HEK293 (cell line): Measurements from ENCODE around the gene CATSPER3.
A peak's percentile ranks its signal among the peaks of the same experiment; 100 is the strongest.

Experiments
- CTCF ChIA-PET: fragments of 350-600 bp; formaldehyde crosslinking; extraction: SDS; loops from one replicate; lab custom pipeline; 2021; ENCODE audit warnings: antibody characterized with exemption; lab: Yijun Ruan, JAX
- POLR2A ChIA-PET: fragments of 300-600 bp; formaldehyde crosslinking; extraction: SDS; loops from one replicate; lab custom pipeline; 2020; ENCODE audit warnings: antibody characterized with exemption, inconsistent platforms; lab: Yijun Ruan, JAX
- H3K27ac ChIP-seq: fragments of 200-500 bp; sonication (Bioruptor generic); 2 replicates; pipeline ENCODE4 v1.5.1; 2014; ENCODE audit warnings: low read depth, low read length, control low read depth, inconsistent platforms; ENCODE audit errors: extremely low read depth
- H3K36me3 ChIP-seq, 2 experiments: fragments of 200-500 bp in 1 of 2; sonication (Bioruptor generic) in 1 of 2; 1 replicate in 1 of 2; 2 replicates in 1 of 2; pipeline ENCODE4 v1.5.1; 2014 to 2017; ENCODE audit warnings: inconsistent platforms in 2 of 2, low read length in 2 of 2; ENCODE audit not compliant: control insufficient read depth in 2 of 2, insufficient read depth in 1 of 2
- H3K4me1 ChIP-seq: fragments of 200-500 bp; sonication (Bioruptor generic); 2 replicates; pipeline ENCODE4 v1.5.1; 2014; ENCODE audit warnings: mild to moderate bottlenecking, low read length, inconsistent platforms; ENCODE audit not compliant: control insufficient read depth, insufficient read depth
- H3K4me3 ChIP-seq: 2 replicates; pipeline ENCODE4 v1.5.1; 2011; ENCODE audit warnings: low read depth, mild to moderate bottlenecking, control low read depth, low read length, moderate library complexity
- H3K9me3 ChIP-seq: fragments of 200-500 bp; sonication (Bioruptor generic); 2 replicates; pipeline ENCODE4 v1.5.1; 2014; ENCODE audit warnings: low read depth, low read length, inconsistent platforms; ENCODE audit not compliant: control insufficient read depth, insufficient read depth
- BCL11B ChIP-seq: fragments of 450-650 bp; formaldehyde crosslinking; IDR thresholded peaks from 2 replicates; pipeline ENCODE4 v1.5.1; 2016; ENCODE audit warnings: low read depth, missing biosample characterization, missing genetic modification characterization
- GLIS1 ChIP-seq: fragments of 450-650 bp; formaldehyde crosslinking; IDR thresholded peaks from 2 replicates; pipeline ENCODE4 v1.5.1; 2016; ENCODE audit warnings: missing biosample characterization, missing genetic modification characterization
- HOXD13 ChIP-seq: sonication (generic); formaldehyde crosslinking; IDR thresholded peaks from 2 replicates; pipeline ENCODE4 v1.8.0; 2022; ENCODE audit warnings: missing genetic modification reagents, borderline replicate concordance
- INSM2 ChIP-seq: fragments of 450-650 bp; formaldehyde crosslinking; IDR thresholded peaks from 2 replicates; pipeline ENCODE4 v1.5.1; 2016; ENCODE audit warnings: missing biosample characterization, missing genetic modification characterization
- PBX3 ChIP-seq: sonication (generic); formaldehyde crosslinking; IDR thresholded peaks from 2 replicates; pipeline ENCODE4 v1.8.1; 2022; ENCODE audit warnings: mild to moderate bottlenecking, moderate library complexity, missing genetic modification reagents
- ZNF157 ChIP-seq: fragments of 450-650 bp; formaldehyde crosslinking; IDR thresholded peaks from 2 replicates; pipeline ENCODE4 v1.5.1; 2016; ENCODE audit warnings: missing biosample characterization, missing genetic modification characterization
- ZNF202 ChIP-seq: fragments of 450-650 bp; formaldehyde crosslinking; IDR thresholded peaks from 2 replicates; pipeline ENCODE4 v1.5.1; 2016; ENCODE audit warnings: missing biosample characterization, missing genetic modification characterization, borderline replicate concordance
- ZNF302 ChIP-seq: fragments of 450-650 bp; formaldehyde crosslinking; IDR thresholded peaks from 2 replicates; pipeline ENCODE4 v1.5.1; 2016; ENCODE audit warnings: missing biosample characterization, missing genetic modification characterization, low read depth
- ZNF501 ChIP-seq: fragments of 450-650 bp; formaldehyde crosslinking; IDR thresholded peaks from 2 replicates; pipeline ENCODE4 v1.5.1; 2016; ENCODE audit warnings: missing biosample characterization, missing genetic modification characterization
- ZNF529 ChIP-seq: fragments of 450-650 bp; formaldehyde crosslinking; IDR thresholded peaks from 2 replicates; pipeline ENCODE4 v1.5.1; 2017; ENCODE audit warnings: missing genetic modification characterization, missing biosample characterization; ENCODE audit not compliant: insufficient replicate concordance
- ZNF580 ChIP-seq: fragments of 450-650 bp; formaldehyde crosslinking; IDR thresholded peaks from 2 replicates; pipeline ENCODE4 v1.5.1; 2016; ENCODE audit warnings: missing biosample characterization, missing genetic modification characterization
- ZNF660 ChIP-seq: fragments of 450-650 bp; IDR thresholded peaks from 2 replicates; pipeline ENCODE4 v1.5.1; 2018; ENCODE audit warnings: missing biosample characterization, mild to moderate bottlenecking, missing genetic modification characterization
- ZNF792 ChIP-seq: fragments of 450-650 bp; formaldehyde crosslinking; IDR thresholded peaks from 2 replicates; pipeline ENCODE4 v1.5.1; 2016; ENCODE audit warnings: missing biosample characterization, missing genetic modification characterization
- ZSCAN4 ChIP-seq: fragments of 450-650 bp; formaldehyde crosslinking; IDR thresholded peaks from 2 replicates; pipeline ENCODE4 v1.5.1; 2017; ENCODE audit warnings: missing biosample characterization, missing genetic modification characterization
- TF ChIP-seq, protein P1 (sequence below): fragments of 450-650 bp; formaldehyde crosslinking; IDR thresholded peaks from 2 replicates; pipeline ENCODE4 v1.5.1; 2016; ENCODE audit warnings: missing biosample characterization, missing genetic modification characterization
- TF ChIP-seq, protein P2 (sequence below): fragments of 450-650 bp; formaldehyde crosslinking; IDR thresholded peaks from 2 replicates; pipeline ENCODE4 v1.5.1; 2016; ENCODE audit warnings: missing biosample characterization, missing genetic modification characterization
- TF ChIP-seq, protein P3 (sequence below): fragments of 450-650 bp; formaldehyde crosslinking; IDR thresholded peaks from 2 replicates; pipeline ENCODE4 v1.5.1; 2016; ENCODE audit warnings: missing biosample characterization, missing genetic modification characterization

The CATSPER3 gene

DNA sequence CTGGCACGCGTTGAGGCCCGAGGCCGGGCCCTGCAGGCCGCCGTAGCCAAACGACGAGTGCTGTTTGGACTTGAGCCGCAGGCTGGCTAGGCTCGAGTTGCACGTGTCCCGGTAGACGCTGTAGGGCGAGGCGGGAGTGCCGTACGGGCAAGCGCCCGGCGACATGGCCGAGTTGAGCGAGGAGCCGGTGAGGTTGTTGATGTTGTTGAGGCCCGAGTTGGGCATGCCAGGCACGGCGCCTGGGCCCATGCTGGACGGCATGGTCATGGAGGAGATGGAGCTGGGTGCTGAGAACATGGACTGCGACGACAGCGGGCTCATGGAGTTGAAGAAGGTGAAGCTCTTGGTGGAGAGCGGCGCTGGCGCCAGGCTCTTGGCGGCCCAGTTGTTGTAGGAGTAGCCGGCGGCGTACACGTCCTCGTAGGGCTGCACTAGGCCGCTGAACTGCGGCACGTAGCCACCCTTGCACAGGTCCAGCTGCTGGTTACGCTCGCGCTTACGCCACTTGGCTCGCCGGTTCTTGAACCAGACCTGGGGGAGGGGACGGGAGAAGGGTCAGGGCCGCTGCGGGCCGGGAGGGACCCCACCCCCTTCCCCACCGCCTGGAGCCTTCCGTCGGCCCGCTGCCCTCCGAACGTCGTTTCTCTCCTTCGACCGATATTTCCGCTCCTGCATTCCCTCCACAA is 61.2 kb downstream of the CATSPER3 start:
- H3K36me3 ChIP-seq: peaks cover 4 to 43% of the 10 kb centered on the region in 2 experiments; a peak in 2 of 3 replicates
- no peak overlapping the region for H3K4me3 ChIP-seq
- ChIA-PET POLR2A (no interaction called here), CTCF (no interaction called here)
- no peaks in the 10 kb centered on the region for H3K9me3 ChIP-seq
- TF ChIP-seq, protein P1, sequence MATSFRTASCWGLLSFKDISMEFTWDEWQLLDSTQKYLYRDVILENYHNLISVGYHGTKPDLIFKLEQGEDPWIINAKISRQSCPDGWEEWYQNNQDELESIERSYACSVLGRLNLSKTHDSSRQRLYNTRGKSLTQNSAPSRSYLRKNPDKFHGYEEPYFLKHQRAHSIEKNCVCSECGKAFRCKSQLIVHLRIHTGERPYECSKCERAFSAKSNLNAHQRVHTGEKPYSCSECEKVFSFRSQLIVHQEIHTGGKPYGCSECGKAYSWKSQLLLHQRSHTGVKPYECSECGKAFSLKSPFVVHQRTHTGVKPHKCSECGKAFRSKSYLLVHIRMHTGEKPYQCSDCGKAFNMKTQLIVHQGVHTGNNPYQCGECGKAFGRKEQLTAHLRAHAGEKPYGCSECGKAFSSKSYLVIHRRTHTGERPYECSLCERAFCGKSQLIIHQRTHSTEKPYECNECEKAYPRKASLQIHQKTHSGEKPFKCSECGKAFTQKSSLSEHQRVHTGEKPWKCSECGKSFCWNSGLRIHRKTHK (tag by site-specific recombination): no peak
- no peak for TF ChIP-seq ZNF792 (tag by site-specific recombination)
- TF ChIP-seq ZNF202 (tag by site-specific recombination): peak; percentile 22; the same call in 1 of the 2 replicates
- no peak for TF ChIP-seq ZNF660 (tag by site-specific recombination)
- TF ChIP-seq, protein P2, sequence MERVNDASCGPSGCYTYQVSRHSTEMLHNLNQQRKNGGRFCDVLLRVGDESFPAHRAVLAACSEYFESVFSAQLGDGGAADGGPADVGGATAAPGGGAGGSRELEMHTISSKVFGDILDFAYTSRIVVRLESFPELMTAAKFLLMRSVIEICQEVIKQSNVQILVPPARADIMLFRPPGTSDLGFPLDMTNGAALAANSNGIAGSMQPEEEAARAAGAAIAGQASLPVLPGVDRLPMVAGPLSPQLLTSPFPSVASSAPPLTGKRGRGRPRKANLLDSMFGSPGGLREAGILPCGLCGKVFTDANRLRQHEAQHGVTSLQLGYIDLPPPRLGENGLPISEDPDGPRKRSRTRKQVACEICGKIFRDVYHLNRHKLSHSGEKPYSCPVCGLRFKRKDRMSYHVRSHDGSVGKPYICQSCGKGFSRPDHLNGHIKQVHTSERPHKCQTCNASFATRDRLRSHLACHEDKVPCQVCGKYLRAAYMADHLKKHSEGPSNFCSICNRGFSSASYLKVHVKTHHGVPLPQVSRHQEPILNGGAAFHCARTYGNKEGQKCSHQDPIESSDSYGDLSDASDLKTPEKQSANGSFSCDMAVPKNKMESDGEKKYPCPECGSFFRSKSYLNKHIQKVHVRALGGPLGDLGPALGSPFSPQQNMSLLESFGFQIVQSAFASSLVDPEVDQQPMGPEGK (tag by site-specific recombination): no peak
- TF ChIP-seq ZNF157: no peak
- H3K4me1 ChIP-seq: peaks cover 4% of the 10 kb centered on the region
- H3K27ac ChIP-seq: no peak overlapping the region

DNA sequence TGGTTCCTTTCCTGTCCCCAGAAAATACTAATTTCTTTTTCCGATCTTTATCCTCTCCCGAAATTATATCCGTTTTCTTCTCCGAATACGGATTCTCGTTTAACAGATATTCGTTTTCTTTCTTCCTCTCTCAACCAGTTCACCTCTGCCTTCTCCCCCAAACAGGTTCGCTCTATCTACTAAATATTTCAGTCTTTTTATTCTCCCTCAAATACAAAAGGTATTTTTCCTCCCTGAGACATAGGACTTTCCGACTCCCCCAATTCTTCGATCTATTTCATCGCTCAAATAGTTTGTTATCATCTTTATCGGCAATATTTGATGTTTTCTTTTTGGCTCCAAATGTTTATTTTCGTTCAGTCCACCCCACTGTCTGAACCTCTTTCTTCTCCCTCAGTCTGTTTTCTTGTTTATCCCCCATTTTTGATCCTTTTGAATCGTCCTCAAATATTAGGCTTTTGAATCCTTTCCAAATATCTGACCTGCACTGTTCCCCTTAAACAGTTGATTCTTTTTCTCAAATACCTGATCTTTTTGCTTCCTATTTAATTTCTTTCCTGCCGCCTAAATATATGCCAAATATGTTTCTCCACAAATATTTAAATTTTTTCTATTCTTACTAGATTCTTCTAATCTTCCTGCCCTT is 61.9 kb downstream of the CATSPER3 start:
- POLR2A ChIA-PET: no interaction called here
- CTCF ChIA-PET: interaction anchor here (0.7 kb wide), 1 partner anchor 1504 kb away, joined by 3 read pairs; no protein-coding TSS in a partner anchor
- Histone ChIP-seq H3K4me1 (peaks cover 6% of the 10 kb centered on the region), H3K9me3 (no peaks in the 10 kb centered on the region), H3K4me3 (no peak overlapping the region), H3K36me3 (peaks cover 4 to 43% of the 10 kb centered on the region in 2 experiments; a peak in 2 of 3 replicates), H3K27ac (no peak overlapping the region)
- TF ChIP-seq PBX3 (CRISPR knock-in tag): no peak
- TF ChIP-seq ZNF529 (tag by site-specific recombination): no peak
- TF ChIP-seq HOXD13: no peak
- no peak for TF ChIP-seq ZNF302 (tag by site-specific recombination)
- TF ChIP-seq, protein P3, sequence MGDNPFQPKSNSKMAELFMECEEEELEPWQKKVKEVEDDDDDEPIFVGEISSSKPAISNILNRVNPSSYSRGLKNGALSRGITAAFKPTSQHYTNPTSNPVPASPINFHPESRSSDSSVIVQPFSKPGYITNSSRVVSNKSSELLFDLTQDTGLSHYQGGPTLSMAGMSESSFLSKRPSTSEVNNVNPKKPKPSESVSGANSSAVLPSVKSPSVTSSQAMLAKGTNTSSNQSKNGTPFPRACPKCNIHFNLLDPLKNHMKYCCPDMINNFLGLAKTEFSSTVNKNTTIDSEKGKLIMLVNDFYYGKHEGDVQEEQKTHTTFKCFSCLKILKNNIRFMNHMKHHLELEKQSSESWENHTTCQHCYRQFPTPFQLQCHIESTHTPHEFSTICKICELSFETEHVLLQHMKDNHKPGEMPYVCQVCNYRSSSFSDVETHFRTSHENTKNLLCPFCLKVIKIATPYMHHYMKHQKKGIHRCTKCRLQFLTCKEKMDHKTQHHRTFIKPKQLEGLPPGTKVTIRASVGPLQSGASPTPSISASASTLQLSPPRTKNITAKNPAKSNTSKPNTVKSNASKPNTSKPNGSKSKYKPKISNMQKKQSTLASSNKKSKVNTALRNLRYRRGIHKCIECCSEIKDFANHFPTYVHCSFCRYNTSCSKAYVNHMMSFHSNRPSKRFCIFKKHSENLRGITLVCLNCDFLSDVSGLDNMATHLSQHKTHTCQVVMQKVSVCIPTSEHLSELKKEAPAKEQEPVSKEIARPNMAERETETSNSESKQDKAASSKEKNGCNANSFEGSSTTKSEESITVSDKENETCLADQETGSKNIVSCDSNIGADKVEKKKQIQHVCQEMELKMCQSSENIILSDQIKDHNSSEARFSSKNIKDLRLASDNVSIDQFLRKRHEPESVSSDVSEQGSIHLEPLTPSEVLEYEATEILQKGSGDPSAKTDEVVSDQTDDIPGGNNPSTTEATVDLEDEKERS: no peak
- no peak for TF ChIP-seq ZSCAN4 (tag by site-specific recombination)
- TF ChIP-seq ZNF580 (tag by site-specific recombination): no peak
- no peak for TF ChIP-seq BCL11B (tag by site-specific recombination)
- no peak for TF ChIP-seq INSM2
- no peak for TF ChIP-seq ZNF501 (tag by site-specific recombination)
- TF ChIP-seq GLIS1 (tag by site-specific recombination): no peak
